Measurements from ENCODE around the gene IFT80.

IFT80 gene

GRCh38 chr3:160384639-160385318 lies 14.2 kb downstream of the IFT80 start:
- no peak for DNase-seq (ENCODE audit: insufficient read length, low spot score)
- no peak for FAIRE-seq
- TF ChIP-seq CTCF (IDR thresholded peaks at IDR 0.05; ENCODE audit: insufficient read depth, missing control alignments): no peak

- TF ChIP-seq CTCF (IDR thresholded peaks at IDR 0.05; ENCODE audit: insufficient read depth, missing control alignments): no peak
- no peak for DNase-seq (ENCODE audit: insufficient read length, low spot score)
- FAIRE-seq: no peak
Measured at GRCh38 chr3:160381470-160381869, 17.6 kb downstream of the IFT80 start.

- no peak for FAIRE-seq
- TF ChIP-seq CTCF (IDR thresholded peaks at IDR 0.05; ENCODE audit: insufficient read depth, missing control alignments): no peak
- DNase-seq (ENCODE audit: insufficient read length, low spot score): no peak
Measured at GRCh38 chr3:160379628-160380214, 19.3 kb downstream of the IFT80 start.

GRCh38 chr3:160378331-160379109 lies 20.5 kb downstream of the IFT80 start:
- no peak for TF ChIP-seq CTCF (IDR thresholded peaks at IDR 0.05; ENCODE audit: insufficient read depth, missing control alignments)
- DNase-seq (ENCODE audit: insufficient read length, low spot score): no peak
- no peak for FAIRE-seq

- TF ChIP-seq CTCF (IDR thresholded peaks at IDR 0.05; ENCODE audit: insufficient read depth, missing control alignments): no peak
- no peak for DNase-seq (ENCODE audit: insufficient read length, low spot score)
- no peak for FAIRE-seq
Measured at GRCh38 chr3:160376681-160377080, 22.3 kb downstream of the IFT80 start.

GRCh38 chr3:160374925-160375324 lies 24.1 kb downstream of the IFT80 start:
- no peak for DNase-seq (ENCODE audit: insufficient read length, low spot score)
- no peak for TF ChIP-seq CTCF (IDR thresholded peaks at IDR 0.05; ENCODE audit: insufficient read depth, missing control alignments)
- FAIRE-seq: no peak

GRCh38 chr3:160374472-160374871 lies 24.6 kb downstream of the IFT80 start:
- FAIRE-seq (no peak), DNase-seq (ENCODE audit: insufficient read length, low spot score) (no peak)
- no peak for TF ChIP-seq CTCF (IDR thresholded peaks at IDR 0.05; ENCODE audit: insufficient read depth, missing control alignments)

Data from D721Med (cell line).